B cell (primary cell): ENCODE measurements around the gene CEP170.

ENCODE experiments used
- EZH2 ChIP-seq: IDR thresholded peaks from 2 replicates; pipeline ENCODE4 v1.6.1; 2012; ENCODE audit warnings: borderline replicate concordance, low read depth, mild to moderate bottlenecking, moderate library complexity, low read length; ENCODE audit not compliant: insufficient read depth, poor library complexity, severe bottlenecking
- TF ChIP-seq, protein P1 (sequence below): fragments of 200-600 bp; IDR thresholded peaks from one replicate; pipeline ENCODE4 v1.8.0; 2022; ENCODE audit warnings: antibody characterized with exemption, mild to moderate bottlenecking

DNA sequence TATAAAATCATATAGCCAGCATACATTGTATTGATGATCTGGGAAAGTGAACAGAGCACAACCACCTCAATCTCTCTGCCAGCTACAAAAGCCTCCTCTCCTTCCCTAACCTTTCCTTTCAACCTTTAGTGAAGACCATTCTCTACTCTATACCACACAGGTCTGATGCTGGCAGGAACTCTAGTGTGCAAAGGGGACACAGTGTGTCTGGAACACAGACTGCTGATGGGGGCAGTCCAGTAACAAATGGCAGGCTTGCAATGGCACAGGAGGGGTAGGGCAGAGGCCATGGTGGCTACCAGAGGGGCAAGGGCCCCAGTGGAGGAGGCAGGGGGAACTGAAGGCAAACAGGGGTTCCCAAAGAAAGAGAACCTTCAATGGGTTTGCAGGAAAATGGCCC is 37.0 kb downstream of the CEP170 start:
- no peak for TF ChIP-seq EZH2
- TF ChIP-seq, protein P1, sequence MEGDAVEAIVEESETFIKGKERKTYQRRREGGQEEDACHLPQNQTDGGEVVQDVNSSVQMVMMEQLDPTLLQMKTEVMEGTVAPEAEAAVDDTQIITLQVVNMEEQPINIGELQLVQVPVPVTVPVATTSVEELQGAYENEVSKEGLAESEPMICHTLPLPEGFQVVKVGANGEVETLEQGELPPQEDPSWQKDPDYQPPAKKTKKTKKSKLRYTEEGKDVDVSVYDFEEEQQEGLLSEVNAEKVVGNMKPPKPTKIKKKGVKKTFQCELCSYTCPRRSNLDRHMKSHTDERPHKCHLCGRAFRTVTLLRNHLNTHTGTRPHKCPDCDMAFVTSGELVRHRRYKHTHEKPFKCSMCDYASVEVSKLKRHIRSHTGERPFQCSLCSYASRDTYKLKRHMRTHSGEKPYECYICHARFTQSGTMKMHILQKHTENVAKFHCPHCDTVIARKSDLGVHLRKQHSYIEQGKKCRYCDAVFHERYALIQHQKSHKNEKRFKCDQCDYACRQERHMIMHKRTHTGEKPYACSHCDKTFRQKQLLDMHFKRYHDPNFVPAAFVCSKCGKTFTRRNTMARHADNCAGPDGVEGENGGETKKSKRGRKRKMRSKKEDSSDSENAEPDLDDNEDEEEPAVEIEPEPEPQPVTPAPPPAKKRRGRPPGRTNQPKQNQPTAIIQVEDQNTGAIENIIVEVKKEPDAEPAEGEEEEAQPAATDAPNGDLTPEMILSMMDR, result no peak
